MM.1S (cell line): Measurements from ENCODE around the gene EPHB1.

Experiments
- DNase-seq: peaks from one replicate; pipeline ENCODE4 v3.0.0-alpha.2; 2015
- H2AFZ ChIP-seq: fragments of 300-600 bp; sonication (generic); 2 replicates; pipeline ENCODE4 v1.6.0; 2016; ENCODE audit warnings: antibody characterized with exemption, low read length
- H3F3A ChIP-seq: fragments of 300-600 bp; sonication (generic); 2 replicates; pipeline ENCODE4 v1.6.1; 2016; ENCODE audit warnings: mild to moderate bottlenecking, antibody characterized with exemption, low read length, moderate library complexity, mixed read lengths; ENCODE audit not compliant: insufficient read depth
- H3K27ac ChIP-seq: fragments of 300-600 bp; sonication (generic); 2 replicates; pipeline ENCODE4 v1.5.1; 2016; ENCODE audit warnings: mild to moderate bottlenecking, low read length
- H3K27me3 ChIP-seq: fragments of 300-600 bp; sonication (generic); replicated peaks from 2 replicates; pipeline ENCODE4 v1.6.0; 2016; ENCODE audit warnings: low read length; ENCODE audit not compliant: insufficient read depth
- H3K36me3 ChIP-seq: fragments of 300-600 bp; sonication (generic); replicated peaks from 2 replicates; pipeline ENCODE4 v1.6.1; 2016; ENCODE audit warnings: mild to moderate bottlenecking, low read length, mixed read lengths; ENCODE audit not compliant: insufficient read depth
- H3K4me1 ChIP-seq: fragments of 300-600 bp; sonication (generic); 2 replicates; pipeline ENCODE4 v1.6.1; 2016; ENCODE audit warnings: low read length, mixed read lengths
- H3K4me2 ChIP-seq: fragments of 300-600 bp; sonication (generic); 2 replicates; pipeline ENCODE4 v1.6.0; 2016; ENCODE audit warnings: low read depth, low read length
- H3K4me3 ChIP-seq: fragments of 300-600 bp; sonication (generic); 2 replicates; pipeline ENCODE4 v1.5.1; 2016; ENCODE audit warnings: low read length, mixed read lengths
- H3K79me2 ChIP-seq: fragments of 300-600 bp; sonication (generic); 2 replicates; pipeline ENCODE4 v1.6.1; 2016; ENCODE audit warnings: mixed run types, low read length, mixed read lengths
- H3K9ac ChIP-seq: fragments of 300-600 bp; sonication (generic); 2 replicates; pipeline ENCODE4 v1.6.1; 2016; ENCODE audit warnings: low read length, mixed read lengths
- H3K9me2 ChIP-seq: fragments of 300-600 bp; sonication (generic); replicated peaks from 2 replicates; pipeline ENCODE4 v1.6.1; 2016; ENCODE audit warnings: mild to moderate bottlenecking, low read length, mixed read lengths; ENCODE audit not compliant: insufficient read depth
- H3K9me3 ChIP-seq: fragments of 300-600 bp; sonication (generic); replicated peaks from 2 replicates; pipeline ENCODE4 v1.6.1; 2016; ENCODE audit warnings: mild to moderate bottlenecking, low read length, mixed read lengths; ENCODE audit not compliant: insufficient read depth
- H4K20me1 ChIP-seq: fragments of 300-600 bp; sonication (generic); 2 replicates; pipeline ENCODE4 v1.6.1; 2016; ENCODE audit warnings: mild to moderate bottlenecking, low read length, moderate library complexity, mixed read lengths; ENCODE audit not compliant: insufficient read depth
- CTCF ChIP-seq: fragments of 300-600 bp; sonication (generic); IDR thresholded peaks from 2 replicates; pipeline ENCODE4 v1.5.1; 2016; ENCODE audit warnings: antibody characterized with exemption, low read length, mixed read lengths
- EZH2 ChIP-seq: fragments of 300-600 bp; sonication (generic); optimal IDR thresholded peaks from 2 replicates; pipeline ENCODE3; 2017; ENCODE audit warnings: low read depth, mild to moderate bottlenecking, antibody characterized with exemption, low read length, mixed read lengths
- EZH2phosphoT487 ChIP-seq: fragments of 300-600 bp; sonication (generic); IDR thresholded peaks from 2 replicates; pipeline ENCODE4 v1.6.1; 2018; ENCODE audit warnings: antibody characterized with exemption, low read length

The EPHB1 gene

GRCh38 chr3:134817297-134817696, 22.2 kb downstream of the EPHB1 start:
- Histone ChIP-seq H3K27ac (peak overlapping the region; percentile 15; the same call in 1 of the 2 replicates), H3K4me2 (peak overlapping the region; percentile 15; the same call in 1 of the 2 replicates), H4K20me1 (no peaks in the 10 kb centered on the region), H3K9me2 (no peaks in the 10 kb centered on the region), H3K36me3 (no peaks in the 10 kb centered on the region), H3K9ac (no peak overlapping the region), H3K4me3 (no peak overlapping the region), H2AFZ (no peak overlapping the region), H3F3A (no peaks in the 10 kb centered on the region), H3K9me3 (no peaks in the 10 kb centered on the region), H3K27me3 (no peaks in the 10 kb centered on the region), H3K79me2 (no peaks in the 10 kb centered on the region), H3K4me1 (peaks cover 16% of the 10 kb centered on the region)
- DNase-seq, result peak; percentile 79
- TF ChIP-seq EZH2phosphoT487 (no peak), EZH2 (no peak), CTCF (no peak)

GRCh38 chr3:134820994-134821393, 25.9 kb downstream of the EPHB1 start:
- no peak for TF ChIP-seq CTCF
- TF ChIP-seq EZH2, result no peak
- TF ChIP-seq EZH2phosphoT487, result no peak
- no peaks in the 10 kb centered on the region for H4K20me1 ChIP-seq
- no peak overlapping the region for H3K4me3 ChIP-seq
- H3K36me3 ChIP-seq, result no peaks in the 10 kb centered on the region
- no peaks in the 10 kb centered on the region for H3K9me2 ChIP-seq
- no peaks in the 10 kb centered on the region for H3F3A ChIP-seq
- H3K9me3 ChIP-seq, result no peaks in the 10 kb centered on the region
- H3K4me2 ChIP-seq, result no peak overlapping the region
- H3K79me2 ChIP-seq, result no peaks in the 10 kb centered on the region
- no peak overlapping the region for H3K9ac ChIP-seq
- DNase-seq, result no peak
- H2AFZ ChIP-seq, result no peak overlapping the region
- peaks cover 16% of the 10 kb centered on the region for H3K4me1 ChIP-seq
- H3K27me3 ChIP-seq, result no peaks in the 10 kb centered on the region
- no peak overlapping the region for H3K27ac ChIP-seq

- H3K79me2 ChIP-seq, result no peaks in the 10 kb centered on the region
- TF ChIP-seq CTCF (no peak), EZH2phosphoT487 (no peak), EZH2 (no peak)
- DNase-seq, result no peak
- no peak overlapping the region for H2AFZ ChIP-seq
- no peaks in the 10 kb centered on the region for H3K9me3 ChIP-seq
- no peaks in the 10 kb centered on the region for H3K36me3 ChIP-seq
- no peaks in the 10 kb centered on the region for H4K20me1 ChIP-seq
- no peaks in the 10 kb centered on the region for H3K9me2 ChIP-seq
- H3K4me2 ChIP-seq, result no peak overlapping the region
- H3K27ac ChIP-seq, result no peak overlapping the region
- no peaks in the 10 kb centered on the region for H3K27me3 ChIP-seq
- no peaks in the 10 kb centered on the region for H3F3A ChIP-seq
- H3K4me3 ChIP-seq, result no peak overlapping the region
- peaks cover 9% of the 10 kb centered on the region for H3K4me1 ChIP-seq
- H3K9ac ChIP-seq, result no peak overlapping the region
Observed at GRCh38 chr3:134822090-134822489, 27.0 kb downstream of the EPHB1 start.
